ENCODE data around the gene EID3. TPM values are rescaled to one million over a fixed set of nuclear protein-coding genes. Genes with fewer than 3 reads are reported as not detected.

EID3 gene
- total RNA-seq, 2 experiments from 2014 or later = 4.7 TPM

DNA sequence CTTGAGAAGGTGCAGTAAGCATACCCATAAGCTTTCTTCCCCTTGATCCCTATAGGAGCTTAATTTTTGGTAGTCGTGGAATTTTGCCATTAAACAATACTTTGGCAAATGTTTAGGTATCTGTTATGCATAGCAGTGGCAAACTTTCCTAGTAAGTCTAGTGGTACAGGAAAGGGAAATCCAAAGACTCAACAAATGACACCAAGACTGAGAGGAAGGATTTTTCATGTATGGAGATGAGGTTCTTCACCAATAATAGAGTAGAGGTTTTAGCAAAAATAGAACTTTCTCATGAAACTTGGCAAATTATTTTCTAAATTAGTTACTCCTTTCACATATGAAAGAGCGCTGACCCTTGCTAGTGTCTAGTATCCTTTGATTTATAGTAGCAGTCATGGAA, 2.8 kb downstream of the EID3 start:
- DNase-seq = no peak
- intact Hi-C loops (cut with micrococcal nuclease) = no loop called here
- Mint-ChIP-seq H3K4me1 (ENCODE audit: low read depth) (peaks cover 55% of the 10 kb centered on the region), H3K27me3 (no peaks in the 10 kb centered on the region), H3K36me3 (peaks cover 36% of the 10 kb centered on the region), H3K27ac (no peak overlapping the region), H3K9me3 (no peaks in the 10 kb centered on the region), H3K4me3 (no peak overlapping the region)
- ChIA-PET CTCF (no interaction called here), POLR2A (no interaction called here)

DNA sequence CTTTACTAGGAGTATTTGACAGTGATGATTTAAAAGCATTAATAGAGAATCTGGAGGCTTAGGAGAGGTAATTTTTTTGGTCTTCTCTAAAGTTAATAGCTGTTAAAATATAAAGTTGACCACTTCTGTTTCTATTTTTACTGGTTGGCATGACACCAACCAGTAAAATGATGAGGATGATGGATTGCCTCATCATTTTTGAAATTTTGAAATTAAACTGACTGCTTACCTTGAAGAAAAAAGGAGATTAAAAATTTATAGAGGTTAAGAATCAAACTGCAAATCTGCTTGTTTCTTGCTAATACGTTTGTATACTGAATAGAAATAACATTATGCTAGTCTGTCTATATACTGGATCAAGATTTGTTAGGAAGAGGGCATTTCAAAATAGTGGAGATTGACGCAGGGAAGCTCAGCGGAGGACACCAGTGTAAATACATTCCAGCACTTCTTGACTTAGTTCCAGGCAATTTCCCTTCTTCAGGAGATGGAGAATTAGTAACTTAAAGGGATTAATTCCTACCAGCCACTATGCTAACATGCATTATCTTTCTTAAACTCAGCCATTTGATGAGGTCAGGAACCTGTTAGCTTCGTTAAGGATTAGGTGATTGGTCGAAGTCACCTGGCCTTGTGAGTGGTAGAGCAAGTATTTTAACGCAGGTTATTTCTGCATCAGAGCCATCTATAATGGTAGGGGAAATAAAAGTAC, 3.6 kb downstream of the EID3 start:
- no peak for DNase-seq
- CTCF ChIA-PET = interaction anchor here (0.9 kb wide), 1 partner anchor 105 kb away, joined by 3 read pairs; no protein-coding TSS in a partner anchor
- intact Hi-C loops (cut with micrococcal nuclease) = no loop called here
- Mint-ChIP-seq H3K36me3 (peaks cover 40% of the 10 kb centered on the region), H3K4me1 (ENCODE audit: low read depth) (peaks cover 50% of the 10 kb centered on the region), H3K27me3 (no peaks in the 10 kb centered on the region), H3K9me3 (no peaks in the 10 kb centered on the region), H3K27ac (no peak overlapping the region), H3K4me3 (no peak overlapping the region)
- POLR2A ChIA-PET = no interaction called here

DNA sequence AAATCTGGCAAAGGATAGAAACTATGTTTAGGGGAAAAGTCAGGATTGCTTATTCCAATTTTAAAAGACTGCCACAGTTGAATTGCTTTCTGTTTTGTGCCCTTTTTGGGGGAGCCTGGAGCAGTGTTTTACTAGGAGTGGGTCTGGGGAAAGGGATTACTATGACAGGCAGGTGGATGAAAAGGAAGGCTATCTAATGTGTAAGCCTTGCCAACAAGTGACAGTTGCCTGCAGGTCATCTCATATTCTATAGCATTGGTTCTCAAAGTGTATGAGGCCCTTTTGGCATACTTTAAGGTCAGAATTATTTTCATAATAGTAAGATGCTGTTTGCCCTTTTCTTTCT, 4.1 kb downstream of the EID3 start:
- POLR2A ChIA-PET = no interaction called here
- peaks cover 49% of the 10 kb centered on the region for H3K4me1 Mint-ChIP-seq (ENCODE audit: low read depth)
- CTCF ChIA-PET = interaction anchor here (0.9 kb wide), 1 partner anchor 105 kb away, joined by 3 read pairs; no protein-coding TSS in a partner anchor

DNA sequence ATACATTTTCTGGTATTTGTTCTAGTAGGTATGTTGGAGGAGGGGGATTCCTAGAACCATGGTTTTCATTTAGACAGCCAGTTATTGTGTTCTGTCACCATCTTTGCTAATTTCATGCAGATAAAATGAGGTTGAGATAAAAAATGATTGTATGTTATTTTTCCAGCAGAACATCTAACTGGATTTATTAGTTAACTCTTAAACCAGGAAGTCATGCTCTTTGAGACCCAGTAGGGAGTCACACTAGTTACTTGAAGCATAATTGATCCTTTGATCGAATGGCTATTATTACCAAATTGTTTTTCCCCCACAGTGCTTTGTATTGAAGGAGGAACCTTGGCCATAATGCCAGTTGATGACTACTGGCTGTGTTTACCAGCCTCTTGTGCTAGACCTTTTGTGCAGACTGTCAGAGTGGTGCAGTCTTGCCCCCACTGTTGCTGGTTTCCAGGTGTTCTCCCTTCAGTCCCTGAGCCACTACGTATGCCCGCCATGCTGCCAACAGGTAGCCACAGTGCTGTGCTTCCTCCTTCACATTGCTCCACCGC, 6.0 kb downstream of the EID3 start:
- Mint-ChIP-seq H3K9me3 (no peaks in the 10 kb centered on the region), H3K4me3 (no peak overlapping the region), H3K27me3 (no peaks in the 10 kb centered on the region), H3K4me1 (ENCODE audit: low read depth) (peaks cover 31% of the 10 kb centered on the region), H3K27ac (no peak overlapping the region), H3K36me3 (peaks cover 41% of the 10 kb centered on the region)
- ChIA-PET CTCF (interaction anchor here (1.2 kb wide), 1 partner anchor 18 kb away, joined by 3 read pairs; no protein-coding TSS in a partner anchor), POLR2A (no interaction called here)
- DNase-seq = no peak
- intact Hi-C loops (cut with micrococcal nuclease) = no loop called here

More for the DNA sequence above, 4.1 kb downstream of the EID3 start:
- no peak overlapping the region for H3K4me3 Mint-ChIP-seq
- H3K9me3 Mint-ChIP-seq = no peaks in the 10 kb centered on the region
- peaks cover 41% of the 10 kb centered on the region for H3K36me3 Mint-ChIP-seq
- no peak for DNase-seq
- no peak overlapping the region for H3K27ac Mint-ChIP-seq
- intact Hi-C loops (cut with micrococcal nuclease) = no loop called here
- no peaks in the 10 kb centered on the region for H3K27me3 Mint-ChIP-seq

DNA sequence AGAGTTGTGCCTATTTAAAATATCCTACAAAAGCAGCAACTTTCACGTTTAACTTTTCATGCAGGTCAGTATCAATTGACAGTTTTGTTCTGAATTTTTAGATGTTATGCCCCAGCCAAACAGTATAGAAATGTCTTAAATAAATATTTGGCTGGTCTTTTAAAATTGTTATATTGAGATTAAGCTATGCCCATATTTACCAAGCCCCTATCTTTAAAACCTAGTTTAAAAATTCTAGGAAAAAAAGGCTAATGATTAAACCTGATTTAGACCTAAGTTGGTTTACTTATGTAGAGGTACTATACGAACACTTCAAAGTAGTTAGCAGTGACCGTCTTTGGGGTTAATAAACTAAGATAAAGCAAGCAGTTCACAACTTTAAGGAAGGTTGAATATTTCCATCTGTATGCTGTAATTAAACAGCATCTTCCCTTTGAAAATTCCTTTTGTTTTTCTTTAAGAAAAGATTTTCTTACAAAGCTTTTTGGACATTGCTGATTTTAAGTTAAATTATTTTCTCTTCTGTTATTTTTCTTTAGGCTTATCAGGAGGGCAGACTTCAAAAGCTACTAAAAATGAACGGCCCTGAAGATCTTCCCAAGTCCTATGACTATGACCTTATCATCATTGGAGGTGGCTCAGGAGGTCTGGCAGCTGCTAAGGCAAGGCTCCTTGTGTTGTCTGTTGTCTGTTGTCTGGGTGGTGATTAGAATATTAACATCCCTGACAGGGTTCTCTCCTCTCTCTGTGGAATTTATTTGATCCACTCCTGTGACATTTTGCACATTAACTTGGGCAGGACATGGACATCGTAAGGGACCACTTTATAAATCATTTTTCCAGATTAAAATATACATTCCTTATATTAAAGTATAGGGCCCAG, 7.5 kb downstream of the EID3 start:
- DNase-seq = no peak
- H3K27ac Mint-ChIP-seq = no peak overlapping the region
- H3K9me3 Mint-ChIP-seq = no peaks in the 10 kb centered on the region
- intact Hi-C loops (cut with micrococcal nuclease) = no loop called here
- no peak overlapping the region for H3K4me3 Mint-ChIP-seq
- H3K36me3 Mint-ChIP-seq = peaks cover 38% of the 10 kb centered on the region
- peaks cover 17% of the 10 kb centered on the region for H3K4me1 Mint-ChIP-seq (ENCODE audit: low read depth)
- no peaks in the 10 kb centered on the region for H3K27me3 Mint-ChIP-seq
- ChIA-PET POLR2A (no interaction called here), CTCF (no interaction called here)

DNA sequence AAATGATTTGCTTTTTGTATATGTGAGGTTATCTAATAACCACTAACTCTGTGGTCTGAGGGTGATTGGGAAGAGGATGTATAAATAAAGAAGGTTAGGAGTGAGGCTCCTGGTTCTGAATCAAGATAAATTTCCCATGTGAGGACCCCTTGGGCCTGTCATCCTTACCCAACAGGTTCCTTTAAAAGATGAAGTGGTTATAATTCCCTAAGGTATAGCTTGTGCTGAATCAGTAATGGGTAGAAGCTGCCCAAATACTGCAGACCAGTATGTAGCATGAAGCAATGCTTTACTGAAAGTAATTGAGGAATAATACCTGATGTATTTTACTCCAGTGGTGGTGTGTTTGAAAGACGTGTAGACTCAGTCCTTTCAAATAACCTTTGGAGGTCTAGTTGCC, 8.7 kb downstream of the EID3 start:
- Mint-ChIP-seq H3K36me3 (peaks cover 40% of the 10 kb centered on the region), H3K4me3 (no peak overlapping the region), H3K27ac (no peak overlapping the region), H3K27me3 (no peaks in the 10 kb centered on the region), H3K9me3 (no peaks in the 10 kb centered on the region), H3K4me1 (ENCODE audit: low read depth) (peaks cover 8% of the 10 kb centered on the region)
- CTCF ChIA-PET = interaction anchor here (1.3 kb wide), 2 partner anchors 47 to 61 kb away, joined by 3 to 5 read pairs; no protein-coding TSS in a partner anchor
- no peak for DNase-seq
- intact Hi-C loops (cut with micrococcal nuclease) = no loop called here
- POLR2A ChIA-PET = no interaction called here

DNA sequence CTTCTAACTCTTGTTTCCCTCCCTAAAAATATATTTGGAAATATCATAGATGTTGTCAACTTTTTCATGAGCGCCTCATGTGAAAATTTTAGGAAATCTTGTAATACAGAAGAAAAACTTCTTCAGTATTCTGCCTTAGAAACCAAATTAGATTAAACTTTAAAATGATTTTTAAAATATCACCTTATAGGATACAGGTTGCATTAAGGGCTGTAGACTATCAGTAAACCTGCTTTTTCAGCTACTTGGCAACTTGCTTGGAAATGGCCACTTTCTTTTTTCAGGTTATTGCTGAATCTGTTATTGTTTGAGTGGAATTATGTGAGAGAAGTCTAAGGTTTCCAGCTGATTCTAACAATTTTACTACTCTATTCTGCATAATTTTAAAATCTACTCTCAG, 9.1 kb downstream of the EID3 start:
- peaks cover 44% of the 10 kb centered on the region for H3K36me3 Mint-ChIP-seq
- peaks cover 4% of the 10 kb centered on the region for H3K4me1 Mint-ChIP-seq (ENCODE audit: low read depth)
- CTCF ChIA-PET = interaction anchor here (1.3 kb wide), 2 partner anchors 46 to 61 kb away, joined by 3 to 5 read pairs; no protein-coding TSS in a partner anchor

DNA sequence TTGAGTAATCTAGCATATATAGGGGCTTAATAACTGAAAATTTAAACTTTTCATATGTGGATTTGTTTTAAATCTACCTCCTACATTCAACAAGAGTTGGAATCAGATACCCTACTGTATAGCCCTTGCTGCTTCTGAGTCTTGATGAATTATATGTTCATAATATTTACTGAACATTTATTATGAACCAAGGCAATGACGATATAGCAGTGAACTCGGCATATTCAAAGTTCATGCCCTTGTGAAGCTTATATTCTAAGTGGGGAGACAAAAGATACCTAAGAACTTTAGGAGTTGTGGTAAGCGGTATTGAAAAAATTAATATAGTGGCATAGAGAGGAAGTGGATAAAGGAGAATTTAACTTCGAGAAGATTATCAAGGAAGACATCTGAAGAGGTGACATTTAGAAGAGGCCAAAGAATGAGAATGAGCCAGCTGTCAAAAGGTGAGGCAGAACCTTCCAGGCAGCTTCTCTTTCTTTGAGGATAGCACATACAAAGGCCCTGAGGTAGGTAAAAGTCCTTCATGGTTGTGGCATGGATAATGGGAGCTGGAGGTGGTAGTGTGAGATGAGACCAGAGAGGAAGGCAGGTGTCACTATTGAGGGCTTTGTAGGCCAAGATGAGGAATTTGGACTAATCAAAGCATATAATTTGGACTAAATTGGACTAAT, 10.2 kb downstream of the EID3 start:
- Mint-ChIP-seq H3K9me3 (no peaks in the 10 kb centered on the region), H3K4me3 (no peak overlapping the region), H3K4me1 (ENCODE audit: low read depth) (peaks cover 1% of the 10 kb centered on the region), H3K27ac (no peak overlapping the region), H3K27me3 (no peaks in the 10 kb centered on the region), H3K36me3 (peaks cover 48% of the 10 kb centered on the region)
- intact Hi-C loops (cut with micrococcal nuclease) = no loop called here
- ChIA-PET POLR2A (no interaction called here), CTCF (interaction anchor here (0.6 to 1.3 kb wide), 2 partner anchors 60 to 472 kb away, joined by 3 read pairs; no protein-coding TSS in a partner anchor)
- DNase-seq = no peak

More for the DNA sequence above, 9.1 kb downstream of the EID3 start:
- no peak overlapping the region for H3K27ac Mint-ChIP-seq
- H3K27me3 Mint-ChIP-seq = no peaks in the 10 kb centered on the region
- H3K4me3 Mint-ChIP-seq = no peak overlapping the region
- no peaks in the 10 kb centered on the region for H3K9me3 Mint-ChIP-seq
- intact Hi-C loops (cut with micrococcal nuclease) = no loop called here
- no peak for DNase-seq
- POLR2A ChIA-PET = no interaction called here

DNA sequence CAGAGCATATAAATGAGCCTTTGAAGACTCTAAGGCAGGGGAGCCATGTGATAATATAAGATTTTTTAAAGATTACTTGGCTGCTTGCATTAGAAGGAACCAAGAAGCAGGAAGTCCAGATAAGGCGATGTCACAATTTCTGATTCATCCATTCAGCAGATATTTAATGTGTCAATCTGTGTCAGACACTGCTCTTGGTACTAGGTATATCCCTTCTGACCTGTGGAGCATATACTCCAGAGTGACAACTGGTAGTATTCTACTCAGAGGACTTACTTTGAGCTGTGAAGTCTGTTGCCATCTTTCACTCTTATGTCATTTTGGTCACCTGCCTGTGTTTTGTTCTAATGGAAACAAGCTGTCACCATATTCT, 10.7 kb downstream of the EID3 start:
- Mint-ChIP-seq H3K9me3 (no peaks in the 10 kb centered on the region), H3K27me3 (no peaks in the 10 kb centered on the region), H3K4me3 (no peak overlapping the region), H3K36me3 (peaks cover 48% of the 10 kb centered on the region), H3K27ac (no peak overlapping the region), H3K4me1 (ENCODE audit: low read depth) (peaks cover under 1% of the 10 kb centered on the region)
- DNase-seq = no peak
- ChIA-PET CTCF (interaction anchor here (0.6 kb wide), 1 partner anchor 472 kb away, joined by 3 read pairs; no protein-coding TSS in a partner anchor), POLR2A (no interaction called here)
- intact Hi-C loops (cut with micrococcal nuclease) = no loop called here

DNA sequence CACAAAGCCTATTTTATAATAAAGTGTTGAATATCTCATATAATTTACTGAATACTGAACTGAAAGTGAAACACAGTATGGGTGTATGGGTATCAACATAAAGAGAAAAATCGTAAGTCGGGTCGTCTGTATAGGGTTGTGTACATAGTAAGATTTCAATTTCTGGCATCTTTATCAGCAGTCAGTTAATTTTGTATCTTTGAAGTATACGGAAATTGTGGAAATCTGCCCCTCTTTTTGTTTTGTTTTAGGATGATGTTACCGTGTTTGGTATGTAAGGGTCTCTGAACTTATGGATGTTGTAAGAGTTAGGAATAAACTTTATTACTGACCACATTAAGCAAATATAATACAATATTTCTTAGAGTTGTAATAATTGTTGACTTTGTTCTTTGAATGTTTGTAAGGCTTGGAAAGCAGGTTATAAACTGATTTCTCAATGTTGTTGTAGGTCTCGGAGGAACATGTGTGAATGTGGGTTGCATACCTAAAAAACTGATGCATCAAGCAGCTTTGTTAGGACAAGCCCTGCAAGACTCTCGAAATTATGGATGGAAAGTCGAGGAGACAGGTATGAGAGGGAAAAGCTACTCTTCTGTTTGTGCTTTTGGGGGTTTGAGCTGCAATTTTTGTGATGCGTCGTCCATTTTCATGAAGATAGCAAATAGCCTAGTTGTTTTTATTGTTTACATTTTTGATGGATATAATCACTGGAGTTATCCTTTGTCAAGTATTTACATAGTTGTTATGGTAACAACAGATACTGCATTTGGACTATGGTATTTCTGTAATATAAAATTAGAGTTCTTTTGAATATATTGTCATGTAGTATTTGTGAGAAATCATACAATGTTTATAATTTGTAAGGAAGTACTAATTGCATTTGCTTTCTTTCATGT, 12.0 kb downstream of the EID3 start:
- Mint-ChIP-seq H3K4me3 (no peak overlapping the region), H3K27me3 (no peaks in the 10 kb centered on the region), H3K36me3 (peaks cover 46% of the 10 kb centered on the region), H3K4me1 (ENCODE audit: low read depth) (no peaks in the 10 kb centered on the region), H3K9me3 (no peaks in the 10 kb centered on the region), H3K27ac (no peak overlapping the region)
- ChIA-PET POLR2A (no interaction called here), CTCF (interaction anchor here (0.9 kb wide), 1 partner anchor 23 kb away, joined by 3 read pairs; no protein-coding TSS in a partner anchor)
- intact Hi-C loops (cut with micrococcal nuclease) = no loop called here
- no peak for DNase-seq

DNA sequence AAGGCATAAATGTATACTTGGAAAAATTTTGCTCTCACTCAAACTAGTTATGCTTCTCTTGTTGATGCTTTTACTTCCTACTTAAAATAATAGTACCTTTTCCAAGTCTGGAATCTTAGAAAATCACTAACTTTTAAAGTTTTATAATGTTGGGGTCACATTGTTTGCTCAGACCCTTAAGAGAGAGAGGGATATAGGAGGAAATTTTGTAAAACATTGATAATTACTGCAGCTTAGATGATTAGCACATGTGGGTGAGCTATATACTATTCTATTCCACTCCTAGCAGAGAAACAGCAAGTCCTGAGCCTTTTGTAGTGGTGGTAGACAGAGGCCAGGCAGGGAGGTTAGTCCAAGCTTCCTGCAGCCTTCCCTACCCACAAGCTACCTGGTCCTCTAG, 13.4 kb downstream of the EID3 start:
- intact Hi-C loops (cut with micrococcal nuclease) = no loop called here
- ChIA-PET CTCF (no interaction called here), POLR2A (no interaction called here)
- H3K27me3 Mint-ChIP-seq = no peaks in the 10 kb centered on the region
- H3K27ac Mint-ChIP-seq = no peak overlapping the region
- no peaks in the 10 kb centered on the region for H3K9me3 Mint-ChIP-seq
- no peak for DNase-seq
- peaks cover 49% of the 10 kb centered on the region for H3K36me3 Mint-ChIP-seq
- H3K4me3 Mint-ChIP-seq = no peak overlapping the region
- H3K4me1 Mint-ChIP-seq (ENCODE audit: low read depth) = no peaks in the 10 kb centered on the region
